Heart left ventricle (tissue), 13 donors: Measurements from ENCODE around the gene ZMYND10.

ENCODE experiments used
- CTCF ChIP-seq, 12 donors: fragments of 200-600 bp; sonication (generic) in 4 of 12; IDR thresholded peaks; one replicate each; pipeline versions ENCODE4 v1.5.0 to v1.8.0; 2018 to 2022; ENCODE audit warnings: antibody characterized with exemption in 12 of 12, mild to moderate bottlenecking in 5 of 12
- POLR2A ChIP-seq, 2 donors: fragments of 450-650 bp; IDR thresholded peaks; one replicate each; pipeline ENCODE4 v1.6.1; 2017; ENCODE audit warnings: antibody characterized with exemption in 2 of 2, mild to moderate bottlenecking in 2 of 2, moderate library complexity in 2 of 2
- donor health status: ischemic (EF 13 %, LVEDD 7.1; RV severe dilation, severe dysfunction).
- donor health status: DM: no; HTN: yes; CAD: no.
- donor health status: DM: no; HTN: no; CAD: no.
- donor health status: ischemic (EF 25% LVEDD 6.9; RV normal size, moderate dysfunction).
- donor health status: ischemic (EF 25% LVEDD 5.7; RV mildly dilated, moderate dysfunction).
- donor health status: ischemic (EF 35%, LVEDD 5.7; RV mildly dilated, moderate dysfunction).
- donor health status: nonischemic (EF 11% LVEDD 7.7; RV severe dilation, severe dysfunction).
- donor health status: DM: yes; HTN: yes; CAD: no.
- donor health status: PGD.
- donor health status: ischemic (EF 29% LVEDD 5.4; RV normal size, mild dysfunction).
- donor health status: nonischemic (EF 23%, LVEDD 6.1; RV moderate dilation, normal function).

- TF ChIP-seq CTCF (IDR thresholded peaks at IDR 0.05) (no peak), POLR2A (IDR thresholded peaks at IDR 0.05) (no peak)
Measured at GRCh38 chr3:50351323-50351697, 5.8 kb upstream of the ZMYND10 start.
